Measurements from ENCODE around the gene TMEM175. TPM values are rescaled to one million over a fixed set of nuclear protein-coding genes. Genes with fewer than 3 reads are reported as not detected.

The TMEM175 gene
- total and polyA plus RNA-seq, 2 of the 4 experiments (the other 2 are of a cell fraction) = 7.7 to 41.9 TPM

- Histone ChIP-seq H2BK15ac (ENCODE audit: low read depth, low read length) (no peak overlapping the region), H2AFZ (replicated peaks; ENCODE audit: low read length, poor library complexity) (no peak overlapping the region), H4K5ac (ENCODE audit: low read depth, low read length) (no peak overlapping the region), H3K9me1 (ENCODE audit: insufficient read depth, low read length) (peaks cover 12% of the 10 kb centered on the region), H2AK9ac (replicated peaks; ENCODE audit: low read depth, low read length, poor library complexity) (no peak overlapping the region), H3K36me3 (ENCODE audit: control insufficient read depth, insufficient read depth, low read length) (peaks cover 7% of the 10 kb centered on the region; the same call in 1 of the 2 replicates), H4K20me1 (ENCODE audit: insufficient read depth, low read length) (peaks cover 89% of the 10 kb centered on the region), H3K4me3 (ENCODE audit: insufficient read depth, low read depth, low read length) (no peak overlapping the region), H3K4me2 (ENCODE audit: low read depth, low read length) (no peak overlapping the region), H3K4ac (ENCODE audit: low read depth, low read length) (no peak overlapping the region), H3K56ac (ENCODE audit: extremely low read depth, insufficient read depth, low read length) (no peak overlapping the region), H2BK120ac (ENCODE audit: low read depth, low read length) (no peak overlapping the region), H3K9me3 (ENCODE audit: control insufficient read depth, insufficient read depth, low read length) (no peaks in the 10 kb centered on the region), H2BK5ac (ENCODE audit: low read depth, low read length, poor library complexity, severe bottlenecking) (no peak overlapping the region), H2AK5ac (ENCODE audit: low read depth, low read length) (no peak overlapping the region), H4K91ac (ENCODE audit: insufficient read depth, low read depth, low read length) (no peak overlapping the region), H3K4me1 (ENCODE audit: control insufficient read depth, insufficient read depth, low read length) (peaks cover 8% of the 10 kb centered on the region), H3K27ac (ENCODE audit: insufficient read depth, low read length) (no peak overlapping the region), H3K14ac (replicated peaks; ENCODE audit: low read depth, low read length) (no peak overlapping the region), H4K8ac (ENCODE audit: low read depth in 2 of 2, low read length in 2 of 2) (no peak overlapping the region), H3K9ac (ENCODE audit: low read depth, low read length) (no peak overlapping the region), H3K79me1 (ENCODE audit: low read depth in 1 of 2, low read length in 2 of 2) (peaks cover 15 to 84% of the 10 kb centered on the region in 2 experiments), H2BK20ac (ENCODE audit: low read depth, low read length) (no peak overlapping the region), H3K18ac (ENCODE audit: low read depth, low read length) (no peak overlapping the region), H3K27me3 (ENCODE audit: control insufficient read depth, insufficient read depth, low read length) (no peaks in the 10 kb centered on the region), H3K23ac (ENCODE audit: low read depth, low read length) (no peak overlapping the region)
- CTCF ChIA-PET = no interaction called here
- POLR2A ChIA-PET (ENCODE audit: unreplicated experiment) = no interaction called here
- 98% methylated on average over 6 of the region's 17 CpGs; no CpG with 5 or more reads in 1 of the 2 experiments for WGBS, 2 experiments (ENCODE audit: extremely low coverage in 2 of 2, insufficient read length in 1 of 2)
- ATAC-seq (ENCODE audit: low read depth) = no peak
- in situ Hi-C loops (cut with MboI; ENCODE audit: low sequenced_read_pairs) = no loop called here
- intact Hi-C loops (cut with micrococcal nuclease) = no loop called here
- TF ChIP-seq SMC3 (IDR thresholded peaks at IDR 0.05; ENCODE audit: low read depth, low read length) = no peak
- TF ChIP-seq USF2 (IDR thresholded peaks at IDR 0.05; ENCODE audit: low read depth, low read length) = no peak
- TF ChIP-seq BHLHE40 (IDR thresholded peaks at IDR 0.05; ENCODE audit: low read depth, low read length) = no peak
- TF ChIP-seq ELK1 (IDR thresholded peaks at IDR 0.05; ENCODE audit: borderline replicate concordance, low read depth, low read length) = no peak
- no peak for TF ChIP-seq CHD1 (IDR thresholded peaks at IDR 0.05; ENCODE audit: low read depth, low read length)
- TF ChIP-seq CTCF (conservative IDR thresholded peaks at IDR 0.05; ENCODE audit: low read depth, low read length) = no peak
- DNase-seq = no peak
- dilution Hi-C loops (cut with HindIII; ENCODE audit: low sequenced_read_pairs, unreplicated experiment) = no loop called here
- BruUV-seq (replicated peaks) = no TSS peak
Observed at GRCh38 chr4:921830-922331, 10.4 kb upstream of the TMEM175 start.
